Measurements from ENCODE around the gene NKX2-1. TPM values are rescaled to one million over a fixed set of nuclear protein-coding genes. Genes with fewer than 3 reads are reported as not detected.
"Not testable (repeated sequence)": the region's sequence is repeated elsewhere in the genome, so short reads cannot be mapped to it uniquely, and the experiment has no call there.

NKX2-1 gene
- polyA plus RNA-seq, 5 donors: 116 to 157 (median 121) TPM

- DNase-seq: no peak
Observed at GRCh38 chr14:36507847-36508417, 12.1 kb downstream of the NKX2-1 start.

DNA sequence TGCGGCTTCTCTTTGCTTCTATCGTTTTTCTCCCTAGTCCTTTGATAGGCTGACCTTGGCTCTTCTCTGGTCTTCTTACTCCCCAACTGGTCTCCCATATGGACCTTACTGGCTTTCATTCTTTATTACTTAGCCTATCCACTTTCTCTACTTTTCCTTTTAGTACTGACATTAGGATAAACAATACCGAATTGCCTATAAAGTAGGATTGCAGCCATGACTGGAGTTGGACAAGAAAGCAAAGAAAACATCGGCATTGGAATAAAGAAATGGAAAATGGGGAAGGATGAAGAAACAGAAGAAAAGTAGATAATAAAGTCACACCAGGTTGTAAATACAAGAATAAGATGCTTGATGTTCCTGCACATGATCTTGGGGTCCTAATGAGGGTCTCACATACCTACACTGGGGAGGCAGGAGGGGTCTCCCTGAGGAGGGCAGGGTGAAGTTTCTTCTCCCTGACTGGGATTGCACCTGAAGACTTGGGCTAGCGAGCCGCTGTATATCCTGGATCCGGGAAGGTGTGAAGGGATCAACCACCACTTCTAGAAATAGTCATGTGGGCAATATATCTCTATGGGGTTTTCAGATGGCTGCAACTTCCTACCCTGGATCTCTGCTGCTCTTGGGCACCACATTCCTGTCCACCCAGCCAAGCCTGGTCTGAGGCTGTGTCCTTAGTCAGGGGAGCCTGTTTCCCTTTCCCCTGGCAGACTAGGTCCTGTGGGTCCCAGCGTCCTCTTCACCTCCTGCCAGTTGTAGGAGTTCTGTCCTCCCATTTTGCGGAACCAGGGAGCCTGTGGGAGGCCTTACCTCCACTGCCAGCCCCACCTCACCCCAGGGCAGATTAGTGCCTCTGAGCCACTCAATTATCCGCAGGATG, 13.1 kb downstream of the NKX2-1 start:
- DNase-seq: no peak

- no peak for DNase-seq
Observed at GRCh38 chr14:36505892-36506731, 13.9 kb downstream of the NKX2-1 start.

DNA sequence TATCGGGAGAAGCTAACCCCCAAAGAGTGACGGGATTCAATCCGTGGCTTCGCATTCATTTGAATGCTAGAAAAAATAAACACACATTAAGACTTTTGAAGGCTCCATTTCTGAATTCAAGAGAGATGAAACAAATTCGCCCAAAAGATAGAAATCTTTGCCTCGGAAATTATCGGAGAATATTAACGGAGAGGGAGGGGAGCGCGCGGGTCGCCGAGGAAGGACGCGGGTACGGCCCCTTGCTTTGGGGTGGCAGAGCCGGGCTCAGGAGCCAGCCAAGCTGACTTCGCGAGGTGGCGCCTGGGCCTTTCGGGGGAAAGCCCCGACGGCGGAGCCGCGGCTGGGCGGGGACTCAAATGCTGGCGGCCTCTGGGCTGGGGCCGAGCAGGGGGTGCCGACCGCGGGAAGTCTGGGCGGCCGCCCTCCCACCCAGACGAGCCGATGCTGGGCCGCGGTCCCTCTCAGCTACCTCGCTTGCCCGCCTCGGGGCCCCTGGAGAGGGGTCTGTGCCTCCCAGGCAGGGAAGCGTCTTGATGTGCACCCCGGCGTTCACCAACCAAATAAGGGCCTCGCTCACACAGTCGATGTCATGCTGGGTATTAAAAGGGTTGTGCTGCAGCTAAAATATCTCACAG, 14.7 kb downstream of the NKX2-1 start:
- DNase-seq: no peak

DNA sequence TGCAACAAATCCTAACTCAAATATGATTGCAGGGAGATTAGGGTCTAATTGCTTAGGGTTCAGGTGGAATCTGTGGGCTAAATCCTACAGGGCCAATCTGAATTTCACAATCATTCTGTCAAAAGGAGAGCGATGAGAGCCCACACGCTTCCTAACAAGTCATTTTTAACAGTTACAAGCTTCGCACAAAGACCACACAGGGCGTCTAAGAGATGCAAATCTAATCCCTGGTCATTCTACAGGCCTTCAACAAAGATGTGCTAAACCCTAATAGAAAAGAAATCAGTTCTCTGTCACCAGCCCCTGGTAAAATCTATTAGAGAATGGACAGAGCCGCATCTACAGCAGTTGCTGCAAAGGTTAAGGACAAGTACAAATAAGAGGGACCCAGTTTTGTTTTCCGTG, 15.3 kb downstream of the NKX2-1 start:
- DNase-seq: no peak

- no peak for DNase-seq
Observed at GRCh38 chr14:36503771-36504741, 16.0 kb downstream of the NKX2-1 start.

DNA sequence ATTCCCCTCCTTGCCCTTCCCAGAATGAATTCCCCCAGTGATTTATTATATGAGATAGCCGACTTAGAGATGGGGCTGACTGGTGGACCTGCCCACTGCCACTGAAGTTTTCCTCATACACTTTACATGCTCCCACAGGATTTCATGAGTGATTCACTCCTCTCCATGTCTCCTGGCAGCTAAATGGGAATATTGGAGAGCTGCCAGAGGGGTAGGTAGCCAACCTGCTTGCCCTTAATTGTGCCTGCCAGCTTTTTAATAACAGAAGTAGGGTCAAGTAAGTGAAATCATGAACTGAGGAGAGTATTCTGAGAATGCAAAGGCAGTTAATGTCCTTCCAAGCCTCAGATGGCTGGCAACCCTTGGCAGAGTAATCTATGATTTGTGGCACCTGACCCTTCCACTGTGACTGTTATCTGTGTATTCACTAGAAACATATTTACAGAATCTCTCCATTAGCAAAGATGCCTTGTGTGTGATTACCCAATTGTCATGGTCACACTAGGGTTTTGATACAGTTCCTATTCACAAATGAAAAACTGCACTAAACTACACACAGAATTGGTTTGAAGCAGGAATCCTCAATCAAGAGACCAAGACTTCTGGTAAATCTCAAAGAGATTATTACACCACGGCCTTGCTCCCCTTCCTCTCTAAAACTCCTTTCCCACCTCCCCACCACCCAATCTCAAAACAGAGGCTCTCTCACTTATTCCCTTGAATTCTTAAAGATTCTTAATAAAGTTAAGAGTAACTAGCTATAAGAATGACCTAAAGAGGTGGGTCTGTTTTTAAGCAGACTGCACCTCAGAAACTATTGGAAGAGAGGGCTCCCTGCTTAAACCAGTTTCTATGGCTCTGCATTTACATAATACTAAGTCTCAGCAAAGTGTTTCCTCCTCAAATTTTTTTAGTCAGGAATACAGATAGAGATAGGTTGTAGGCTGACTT, 17.2 kb downstream of the NKX2-1 start:
- no peak for DNase-seq

DNA sequence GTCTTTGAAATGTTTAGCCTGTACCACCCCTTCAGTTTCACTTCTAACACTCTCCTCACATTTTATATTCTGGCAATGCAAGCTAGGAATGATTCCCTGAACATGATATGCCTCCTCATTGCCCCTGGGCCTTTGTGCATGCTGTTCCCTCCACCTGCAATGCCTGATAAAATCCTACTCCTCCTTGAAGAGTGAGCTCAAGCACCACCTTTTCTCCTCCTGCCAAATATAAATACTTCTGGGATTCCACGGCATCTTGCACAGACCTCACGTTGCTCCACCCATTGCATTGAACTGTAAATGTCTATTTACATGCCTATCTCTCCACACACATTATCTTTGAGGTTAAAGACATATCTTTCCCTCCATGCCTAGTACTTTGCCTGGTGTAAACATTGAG, 21.1 kb downstream of the NKX2-1 start:
- no peak for DNase-seq

DNA sequence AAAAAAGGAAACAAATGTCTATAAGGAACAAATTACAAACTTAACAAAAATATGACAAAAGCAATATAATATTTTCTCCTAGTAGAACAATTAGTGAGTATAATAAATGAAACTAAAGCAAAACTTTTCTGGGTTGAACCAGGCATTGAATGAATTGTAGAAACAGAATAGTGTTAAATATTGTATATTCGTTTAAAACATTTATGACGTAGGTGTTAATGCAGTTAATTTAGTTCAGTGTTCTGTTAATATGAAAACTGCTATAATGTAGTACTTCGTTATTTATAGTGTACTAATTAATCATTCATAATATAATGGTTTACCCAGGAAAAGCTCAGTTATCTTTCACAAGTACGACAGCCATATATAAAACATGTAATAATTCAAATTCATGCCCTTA, 23.7 kb downstream of the NKX2-1 start:
- DNase-seq: no peak

- no peak for DNase-seq
Observed at GRCh38 chr14:36495666-36496065, 24.4 kb downstream of the NKX2-1 start.

DNA sequence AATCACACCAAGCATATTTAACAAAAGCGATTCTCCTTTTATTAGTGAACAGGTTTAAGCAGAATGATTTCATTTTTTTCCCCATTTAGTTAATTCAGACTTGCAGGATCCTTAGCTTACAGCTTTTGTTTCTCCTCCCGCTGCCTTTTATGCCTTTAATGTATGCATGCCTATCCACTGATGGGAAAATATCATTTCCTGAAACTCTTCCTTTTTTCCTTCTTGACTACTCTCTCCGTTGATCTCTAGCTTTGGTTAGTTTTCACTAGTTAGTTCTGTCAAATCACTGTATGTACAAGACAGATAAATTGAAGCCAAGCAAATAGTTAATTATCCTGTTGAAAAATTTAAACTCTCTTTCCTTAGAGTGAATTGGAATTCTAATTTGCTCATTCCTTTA, 26.3 kb downstream of the NKX2-1 start:
- no peak for DNase-seq

- DNase-seq: no peak
Observed at GRCh38 chr14:36485773-36486172, 34.3 kb downstream of the NKX2-1 start.

DNA sequence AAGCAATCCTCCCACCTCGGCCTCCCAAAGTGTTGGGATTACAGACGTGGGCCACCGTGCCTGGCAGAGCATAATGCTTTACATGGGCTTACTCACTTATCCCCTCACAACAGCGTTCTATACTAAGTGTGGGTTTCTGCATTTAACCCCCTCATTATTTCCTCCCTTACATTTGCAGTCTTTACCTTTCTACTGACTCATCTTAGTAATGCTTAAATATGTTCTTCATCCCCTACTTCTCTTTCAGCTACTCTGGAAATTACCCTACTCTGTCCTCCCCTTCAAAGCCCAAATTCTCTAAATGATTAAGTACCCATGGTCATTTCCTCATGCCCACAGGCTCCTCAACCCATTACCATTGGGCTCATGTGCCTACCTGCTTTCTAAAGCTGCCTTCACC, 40.7 kb downstream of the NKX2-1 start:
- no peak for DNase-seq

GRCh38 chr14:36478782-36479181, 41.2 kb downstream of the NKX2-1 start:
- no peak for DNase-seq

DNA sequence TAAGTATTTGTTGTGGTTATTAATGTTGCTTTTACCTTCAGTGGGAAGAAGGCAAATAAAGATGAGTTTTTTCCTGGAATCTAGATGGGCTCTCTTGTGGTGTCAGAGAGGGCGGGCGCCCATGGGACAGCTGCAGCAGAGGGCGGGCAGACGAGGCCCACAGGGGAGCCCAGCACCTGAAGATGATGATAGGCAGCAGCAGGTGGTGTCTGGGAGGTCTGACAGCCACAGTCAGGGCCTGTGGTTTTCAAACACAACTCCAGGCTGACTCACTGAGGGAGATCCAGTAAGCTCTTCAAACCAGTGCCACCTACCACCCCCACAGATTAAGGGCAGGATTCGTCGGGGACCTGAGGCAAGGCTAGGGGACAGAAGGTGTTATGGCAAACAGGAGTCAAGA, 42.8 kb downstream of the NKX2-1 start:
- no peak for DNase-seq

DNA sequence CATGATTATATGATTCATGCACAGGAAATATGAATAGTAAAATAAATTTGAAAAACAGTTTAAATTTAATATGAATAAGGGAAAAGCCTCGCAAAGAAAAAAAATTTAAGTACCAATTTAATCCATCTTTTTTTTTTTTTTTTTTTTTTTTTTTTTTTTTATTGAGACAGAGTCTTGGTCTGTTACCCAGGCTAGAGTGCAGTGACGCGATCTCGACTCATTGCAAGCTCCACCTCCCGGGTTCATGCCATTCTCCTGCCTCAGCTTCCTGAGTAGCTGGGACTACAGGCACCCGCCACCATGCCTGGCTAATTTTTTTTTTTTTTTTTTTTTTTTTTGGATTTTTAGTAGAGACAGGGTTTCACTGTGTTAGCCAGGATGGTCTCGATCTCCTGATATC, 44.0 kb downstream of the NKX2-1 start:
- not testable (repeated sequence) for DNase-seq

- no peak for DNase-seq
Observed at GRCh38 chr14:36474593-36474992, 45.4 kb downstream of the NKX2-1 start.

DNA sequence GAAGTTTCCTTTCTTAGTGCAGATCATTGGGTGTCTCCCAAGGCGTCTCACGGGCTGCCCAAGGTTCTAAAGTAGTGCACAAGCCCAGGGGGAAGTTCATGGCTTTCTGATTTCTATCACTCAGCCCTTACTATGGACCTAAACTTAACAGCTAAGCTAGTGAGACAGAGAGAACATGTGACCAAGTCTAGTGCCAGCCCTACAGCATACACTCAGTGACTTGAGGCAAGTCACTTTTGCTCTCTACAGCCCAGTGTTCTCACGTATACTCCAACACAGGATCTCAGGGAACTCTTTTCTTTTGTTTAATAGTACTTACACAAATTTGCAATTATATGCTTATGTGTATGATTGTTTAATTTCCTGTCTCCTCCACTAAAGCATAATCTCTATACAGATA, 48.6 kb downstream of the NKX2-1 start:
- DNase-seq: no peak

- no peak for DNase-seq
Observed at GRCh38 chr14:36467332-36467731, 52.7 kb downstream of the NKX2-1 start.
